H9 (cell line): ENCODE measurements around the gene CCDC170. TPM values are rescaled to one million over a fixed set of nuclear protein-coding genes. Genes with fewer than 3 reads are reported as not detected.

ENCODE experiments used
- DNase-seq: peaks from one replicate; pipeline ENCODE4 v3.0.0-alpha.2; 2017
- H2AFZ ChIP-seq: one replicate; pipeline ENCODE4 v1.6.1; 2013; ENCODE audit warnings: mild to moderate bottlenecking, low read length, control low read depth, moderate library complexity
- H2AK5ac ChIP-seq: 2 replicates; pipeline ENCODE4 v1.6.1; 2013; ENCODE audit warnings: low read length, control low read depth, mixed read lengths; ENCODE audit not compliant: insufficient read length
- H2BK120ac ChIP-seq: one replicate; pipeline ENCODE4 v1.6.1; 2013; ENCODE audit warnings: low read depth, mild to moderate bottlenecking, low read length, control low read depth, inconsistent platforms; ENCODE audit not compliant: poor library complexity, severe bottlenecking
- H2BK12ac ChIP-seq: 2 replicates; pipeline ENCODE4 v1.6.1; 2013; ENCODE audit warnings: low read length, control low read depth, mixed read lengths, low read depth; ENCODE audit not compliant: insufficient read length
- H2BK15ac ChIP-seq: 2 replicates; pipeline ENCODE4 v1.6.1; 2013; ENCODE audit warnings: low read depth, low read length, control low read depth
- H2BK20ac ChIP-seq: one replicate; pipeline ENCODE4 v1.6.1; 2013; ENCODE audit warnings: low read depth, mild to moderate bottlenecking, low read length, control low read depth, inconsistent platforms; ENCODE audit not compliant: poor library complexity, severe bottlenecking
- H2BK5ac ChIP-seq: 2 replicates; pipeline ENCODE4 v1.6.1; 2013; ENCODE audit warnings: low read length, control low read depth, mixed read lengths; ENCODE audit not compliant: insufficient read length
- H3K14ac ChIP-seq: 2 replicates; pipeline ENCODE4 v1.6.1; 2013; ENCODE audit warnings: low read length, control low read depth; ENCODE audit not compliant: insufficient read depth
- H3K18ac ChIP-seq: 2 replicates; pipeline ENCODE4 v1.6.1; 2013; ENCODE audit warnings: low read depth, mild to moderate bottlenecking, mixed read lengths, low read length, control low read depth; ENCODE audit not compliant: insufficient read length
- H3K23ac ChIP-seq: 2 replicates; pipeline ENCODE4 v1.6.1; 2013; ENCODE audit warnings: low read length, control low read depth, mixed read lengths, low read depth; ENCODE audit not compliant: insufficient read length
- H3K23me2 ChIP-seq: 2 replicates; pipeline ENCODE4 v1.6.1; 2013; ENCODE audit warnings: low read depth, mild to moderate bottlenecking, mixed read lengths, low read length, control low read depth; ENCODE audit not compliant: insufficient read length, poor library complexity, severe bottlenecking
- H3K27ac ChIP-seq: 2 replicates; pipeline ENCODE4 v1.5.1; 2013; ENCODE audit warnings: low read length, control low read depth, mixed read lengths, low read depth; ENCODE audit not compliant: insufficient read length
- H3K27me3 ChIP-seq: 2 replicates; pipeline ENCODE4 v1.6.1; 2013; ENCODE audit warnings: low read length, control low read depth, inconsistent platforms; ENCODE audit not compliant: insufficient read depth
- H3K4ac ChIP-seq: 2 replicates; pipeline ENCODE4 v1.6.1; 2013; ENCODE audit warnings: low read depth, mild to moderate bottlenecking, control low read depth, inconsistent platforms, low read length, moderate library complexity
- H3K4me1 ChIP-seq: 2 replicates; pipeline ENCODE4 v1.6.1; 2013; ENCODE audit warnings: low read length, control low read depth, inconsistent platforms; ENCODE audit not compliant: insufficient read depth
- H3K4me2 ChIP-seq: 2 replicates; pipeline ENCODE4 v1.6.1; 2013; ENCODE audit warnings: low read length, control low read depth, mixed read lengths; ENCODE audit not compliant: insufficient read length, insufficient read depth
- H3K56ac ChIP-seq: 2 replicates; pipeline ENCODE4 v1.6.1; 2013; ENCODE audit warnings: low read depth, mild to moderate bottlenecking, mixed read lengths, low read length, control low read depth; ENCODE audit not compliant: insufficient read length
- H3K79me1 ChIP-seq: 2 replicates; pipeline ENCODE4 v1.6.1; 2013; ENCODE audit warnings: low read depth, mild to moderate bottlenecking, moderate library complexity, low read length, control low read depth, inconsistent platforms; ENCODE audit not compliant: insufficient read depth, poor library complexity, severe bottlenecking
- H3K79me2 ChIP-seq: 2 replicates; pipeline ENCODE4 v1.6.1; 2013; ENCODE audit warnings: low read length, control low read depth, inconsistent platforms; ENCODE audit not compliant: insufficient read depth
- H3K9ac ChIP-seq: 2 replicates; pipeline ENCODE4 v1.6.1; 2013; ENCODE audit warnings: low read length, control low read depth, mixed read lengths; ENCODE audit not compliant: insufficient read length; ENCODE audit errors: extremely low read depth
- H3K9me3 ChIP-seq: one replicate; pipeline ENCODE4 v1.6.1; 2013; ENCODE audit warnings: low read depth, low read length, inconsistent platforms; ENCODE audit not compliant: control insufficient read depth
- H3T11ph ChIP-seq: one replicate; pipeline ENCODE4 v1.6.1; 2013; ENCODE audit warnings: mild to moderate bottlenecking, low read length, control low read depth, inconsistent platforms
- H4K20me1 ChIP-seq: one replicate; pipeline ENCODE4 v1.6.1; 2013; ENCODE audit not compliant: control insufficient read depth, insufficient read length, insufficient read depth
- H4K5ac ChIP-seq: 2 replicates; pipeline ENCODE4 v1.6.1; 2013; ENCODE audit warnings: low read depth, mild to moderate bottlenecking, mixed read lengths, low read length, control low read depth; ENCODE audit not compliant: insufficient read length
- H4K8ac ChIP-seq: replicated peaks from 2 replicates; pipeline ENCODE4 v1.6.1; 2013; ENCODE audit warnings: low read length, control low read depth, mixed read lengths, low read depth; ENCODE audit not compliant: insufficient read length
- H4K91ac ChIP-seq: 2 replicates; pipeline ENCODE4 v1.6.1; 2013; ENCODE audit warnings: low read depth, mild to moderate bottlenecking, moderate library complexity, mixed read lengths, low read length, control low read depth; ENCODE audit not compliant: insufficient read length
- H3K27ac Mint-ChIP-seq, 3 experiments: 2 replicates in 2 of 3; 3 replicates in 1 of 3; pipeline ENCODE4 v1.8.0; 2020 to 2021; ENCODE audit warnings: mixed read lengths in 3 of 3, mild to moderate bottlenecking in 1 of 3, moderate library complexity in 1 of 3
- H3K27me3 Mint-ChIP-seq: 2 replicates; pipeline ENCODE4 v1.8.0; 2021; ENCODE audit warnings: low read depth, mild to moderate bottlenecking, moderate library complexity, mixed read lengths
- H3K36me3 Mint-ChIP-seq, 3 experiments: 2 replicates in 2 of 3; 3 replicates in 1 of 3; pipeline ENCODE4 v1.8.0; 2020 to 2021; ENCODE audit warnings: low read depth in 3 of 3, mixed read lengths in 3 of 3; ENCODE audit not compliant: insufficient read depth in 1 of 3
- H3K4me1 Mint-ChIP-seq, 2 experiments: 2 replicates each; pipeline ENCODE4 v1.8.0; 2020; ENCODE audit warnings: mixed read lengths in 2 of 2
- H3K4me3 Mint-ChIP-seq, 2 experiments: 2 replicates in 1 of 2; 3 replicates in 1 of 2; pipeline ENCODE4 v1.8.0; 2020 to 2021; ENCODE audit warnings: mild to moderate bottlenecking in 2 of 2, mixed read lengths in 2 of 2, moderate library complexity in 1 of 2
- H3K9me3 Mint-ChIP-seq, 2 experiments: 2 replicates in 1 of 2; 3 replicates in 1 of 2; pipeline ENCODE4 v1.8.0; 2020; ENCODE audit warnings: mild to moderate bottlenecking in 2 of 2, mixed read lengths in 2 of 2, moderate library complexity in 1 of 2
- CTCF ChIP-seq: fragments of 200-600 bp; sonication (generic); conservative IDR thresholded peaks from 3 replicates; pipeline ENCODE4 v1.8.0; 2021; ENCODE audit warnings: antibody characterized with exemption, mild to moderate bottlenecking
- WGBS: extraction: QIAGEN DNeasy Blood & Tissue Kit; methylation state at CpG from one replicate; pipeline ENCODE4 v1.1.7; 2013; ENCODE audit warnings: missing lambda C conversion rate, low lambda C conversion rate, mixed read lengths; ENCODE audit not compliant: insufficient read length; ENCODE audit errors: extremely low coverage; 5-methylcytosine and 5-hydroxymethylcytosine counted together
- total RNA-seq: library from RNA; stranded (reverse); gene quantifications from 2 replicates; pipeline ENCODE4 v1.2.1, GENCODE V29; 2021

The CCDC170 gene
- total RNA-seq, 1 experiment from 2014 or later = 0.07 TPM

DNA sequence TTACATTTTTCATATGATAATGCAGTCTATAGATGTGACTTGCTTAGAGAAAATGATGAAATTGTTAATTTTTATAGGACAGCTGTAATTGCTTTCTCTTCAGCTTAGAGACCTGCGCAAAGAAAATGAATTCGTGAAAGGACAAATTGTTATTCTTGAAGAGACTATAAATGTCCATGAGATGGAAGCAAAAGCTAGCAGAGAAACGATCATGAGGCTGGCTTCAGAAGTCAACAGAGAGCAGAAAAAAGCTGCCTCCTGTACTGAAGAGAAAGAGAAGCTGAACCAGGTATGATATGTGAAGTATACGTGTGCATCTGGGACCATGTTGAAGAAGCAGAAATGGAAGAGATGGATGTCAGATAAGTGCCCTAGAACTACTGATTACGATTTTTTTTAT, 54.4 kb downstream of the CCDC170 start:
- H3K56ac ChIP-seq = no peak overlapping the region
- no peak overlapping the region for H2BK20ac ChIP-seq
- no peak overlapping the region for H2BK12ac ChIP-seq

More for the DNA sequence above, 54.4 kb downstream of the CCDC170 start:
- H2AFZ ChIP-seq = no peak overlapping the region
- Mint-ChIP-seq H3K4me3 (no peak overlapping the region), H3K27me3 (no peaks in the 10 kb centered on the region), H3K27ac (no peak overlapping the region), H3K9me3 (peaks cover 0 to 3% of the 10 kb centered on the region in 2 experiments; a peak in 1 of 5 replicates), H3K4me1 (no peaks in the 10 kb centered on the region), H3K36me3 (no peaks in the 10 kb centered on the region)
- H2AK5ac ChIP-seq = no peak overlapping the region
- no peaks in the 10 kb centered on the region for H3K9me3 ChIP-seq
- no peaks in the 10 kb centered on the region for H3K79me1 ChIP-seq
- H3K79me2 ChIP-seq = no peaks in the 10 kb centered on the region
- no peak overlapping the region for H4K91ac ChIP-seq
- no CpG with 5 or more reads among the region's 5 CpGs for WGBS
- H3K23ac ChIP-seq = no peak overlapping the region
- no peak for DNase-seq
- H4K5ac ChIP-seq = no peak overlapping the region
- no peak overlapping the region for H4K8ac ChIP-seq
- no peak overlapping the region for H3K9ac ChIP-seq
- no peaks in the 10 kb centered on the region for H3K27me3 ChIP-seq
- TF ChIP-seq CTCF = no peak
- no peak overlapping the region for H3K4ac ChIP-seq
- H3K4me2 ChIP-seq = no peak overlapping the region
- no peak overlapping the region for H2BK15ac ChIP-seq
- no peaks in the 10 kb centered on the region for H3K4me1 ChIP-seq
- no peak overlapping the region for H3K27ac ChIP-seq
- H3T11ph ChIP-seq = no peak overlapping the region
- H4K20me1 ChIP-seq = no peaks in the 10 kb centered on the region
- no peak overlapping the region for H2BK120ac ChIP-seq
- no peak overlapping the region for H3K18ac ChIP-seq
- H3K23me2 ChIP-seq = no peaks in the 10 kb centered on the region
- H3K14ac ChIP-seq = no peak overlapping the region
- no peak overlapping the region for H2BK5ac ChIP-seq
